BLaER1 treated with 17β-estradiol and CSF1 and Interleukin-3, amounts not matched to agents 10 nM and 100 nM (cell line): ENCODE data around the gene FRAS1.
A peak's percentile ranks its signal among the peaks of the same experiment; 100 is the strongest.
"Not testable (repeated sequence)": the region's sequence is repeated elsewhere in the genome, so short reads cannot be mapped to it uniquely, and the experiment has no call there.

ENCODE experiments used
- H3K27ac ChIP-seq, 11 experiments: shearing (Covaris generic); formaldehyde crosslinking; 2 replicates each; pipeline ENCODE4 v1.8.1; 2022
- H3K27me3 ChIP-seq, 11 experiments: shearing (Covaris generic); formaldehyde crosslinking; 2 replicates each; pipeline ENCODE4 v1.8.1; 2022
- H3K36me3 ChIP-seq, 11 experiments: shearing (Covaris generic); formaldehyde crosslinking; 2 replicates each; pipeline ENCODE4 v1.8.1; 2022
- H3K4me1 ChIP-seq, 10 experiments: shearing (Covaris generic); formaldehyde crosslinking; 2 replicates each; pipeline ENCODE4 v1.8.1; 2022
- H3K4me2 ChIP-seq, 11 experiments: shearing (Covaris generic); formaldehyde crosslinking; 2 replicates each; pipeline ENCODE4 v1.8.1; 2022
- H3K4me3 ChIP-seq, 10 experiments: shearing (Covaris generic); formaldehyde crosslinking; 2 replicates each; pipeline ENCODE4 v1.8.1; 2022
- H3K9ac ChIP-seq, 11 experiments: shearing (Covaris generic); formaldehyde crosslinking; 2 replicates each; pipeline ENCODE4 v1.8.1; 2022
- H3K9me3 ChIP-seq, 11 experiments: shearing (Covaris generic); formaldehyde crosslinking; replicated peaks in 1 of 11; 2 replicates each; pipeline ENCODE4 v1.8.1; 2022
- H4K20me1 ChIP-seq, 11 experiments: shearing (Covaris generic); formaldehyde crosslinking; 2 replicates each; pipeline ENCODE4 v1.8.1; 2022
- Cebpa-rat ChIP-seq, 11 experiments: shearing (Covaris generic); IDR thresholded peaks; 2 replicates each; pipeline ENCODE4 v1.8.1; 2022

The FRAS1 gene

DNA sequence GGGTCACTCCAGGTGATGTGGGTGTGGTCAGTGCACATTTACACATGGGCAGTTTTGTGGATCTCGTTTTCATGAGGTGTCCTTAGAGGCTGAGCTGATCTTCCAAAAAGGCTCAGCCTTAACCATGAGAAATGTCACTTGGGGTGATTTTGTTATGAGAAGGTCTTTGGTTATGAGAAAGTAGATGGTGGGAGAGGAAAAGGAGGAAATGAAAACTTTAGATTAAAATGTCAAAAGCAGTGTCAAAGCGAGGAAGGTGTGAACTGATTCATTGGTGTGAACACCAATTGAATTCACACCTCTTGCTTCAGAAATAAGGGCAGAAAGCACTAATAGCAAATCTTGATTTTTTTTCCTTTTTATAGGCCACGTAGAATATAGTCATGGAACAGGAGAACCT, 394.3 kb downstream of the FRAS1 start:
- no peak overlapping the region for H3K4me2 ChIP-seq
- no peaks in the 10 kb centered on the region for H4K20me1 ChIP-seq
- TF ChIP-seq Cebpa-rat (IDR thresholded peaks at IDR 0.05) = no peak
- no peaks in the 10 kb centered on the region for H3K9me3 ChIP-seq
- H3K4me1 ChIP-seq = no peaks in the 10 kb centered on the region
- H3K27ac ChIP-seq = no peak overlapping the region
- no peak overlapping the region for H3K9ac ChIP-seq
- H3K36me3 ChIP-seq = no peaks in the 10 kb centered on the region
- no peak overlapping the region for H3K4me3 ChIP-seq
- H3K27me3 ChIP-seq = no peaks in the 10 kb centered on the region

DNA sequence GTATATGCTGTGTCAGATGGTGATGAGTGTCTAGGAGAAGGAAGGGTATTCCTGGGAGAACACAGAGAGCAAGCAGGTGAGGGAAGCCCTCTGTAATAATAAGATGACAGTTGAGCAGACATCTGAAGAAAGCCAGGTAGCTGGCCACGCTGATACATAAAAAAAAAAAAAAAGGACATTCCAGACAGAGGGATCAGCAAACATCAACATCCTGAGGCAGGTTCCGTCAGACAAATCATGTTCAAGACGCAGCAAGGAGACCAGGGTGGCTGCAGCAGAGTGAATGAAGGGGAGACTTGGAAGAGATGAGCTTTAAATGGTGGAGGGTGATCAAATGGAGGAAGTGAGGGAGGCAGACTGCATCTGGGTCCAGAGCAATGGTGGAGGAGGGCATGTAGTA, 396.9 kb downstream of the FRAS1 start:
- no peak overlapping the region for H3K4me3 ChIP-seq
- no peaks in the 10 kb centered on the region for H3K4me1 ChIP-seq
- H4K20me1 ChIP-seq = no peaks in the 10 kb centered on the region
- no peaks in the 10 kb centered on the region for H3K27me3 ChIP-seq
- H3K27ac ChIP-seq = no peak overlapping the region
- H3K4me2 ChIP-seq = no peak overlapping the region
- no peak for TF ChIP-seq Cebpa-rat (IDR thresholded peaks at IDR 0.05)
- no peaks in the 10 kb centered on the region for H3K9me3 ChIP-seq
- H3K9ac ChIP-seq = no peak overlapping the region
- H3K36me3 ChIP-seq = no peaks in the 10 kb centered on the region

DNA sequence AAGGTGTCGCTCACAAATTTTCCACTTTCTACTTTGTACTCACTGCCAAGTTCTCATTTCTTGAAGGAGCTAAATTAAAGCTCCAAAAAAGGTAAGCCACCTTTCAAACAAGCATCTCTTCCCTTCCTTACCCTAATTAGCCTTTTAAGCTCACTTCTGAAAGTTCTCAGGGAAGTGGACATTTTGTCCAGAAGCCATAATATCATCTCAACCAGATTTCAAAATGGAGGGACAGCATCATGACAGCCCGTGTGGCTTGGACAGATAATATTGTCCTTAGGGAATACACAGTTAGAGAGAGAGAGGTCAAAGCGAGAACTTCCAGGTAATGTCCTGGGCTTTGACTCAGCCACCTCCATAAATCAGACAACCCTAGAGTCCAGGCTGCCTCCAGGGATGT, 400.6 kb downstream of the FRAS1 start:
- Histone ChIP-seq H3K27me3 (no peaks in the 10 kb centered on the region), H3K9me3 (no peaks in the 10 kb centered on the region), H3K4me1 (no peaks in the 10 kb centered on the region), H3K4me2 (no peak overlapping the region), H3K27ac (no peak overlapping the region), H4K20me1 (no peaks in the 10 kb centered on the region), H3K9ac (no peak overlapping the region), H3K4me3 (no peak overlapping the region), H3K36me3 (no peaks in the 10 kb centered on the region)
- no peak for TF ChIP-seq Cebpa-rat (IDR thresholded peaks at IDR 0.05)

GRCh38 chr4:78459327-78459726, 402.2 kb downstream of the FRAS1 start:
- H3K9ac ChIP-seq = no peak overlapping the region
- no peak overlapping the region for H3K27ac ChIP-seq
- no peaks in the 10 kb centered on the region for H3K9me3 ChIP-seq
- no peak overlapping the region for H3K4me3 ChIP-seq
- H3K27me3 ChIP-seq = no peaks in the 10 kb centered on the region
- no peak overlapping the region for H3K4me2 ChIP-seq
- no peaks in the 10 kb centered on the region for H3K36me3 ChIP-seq
- no peak for TF ChIP-seq Cebpa-rat (IDR thresholded peaks at IDR 0.05)
- no peaks in the 10 kb centered on the region for H4K20me1 ChIP-seq
- H3K4me1 ChIP-seq = no peaks in the 10 kb centered on the region

DNA sequence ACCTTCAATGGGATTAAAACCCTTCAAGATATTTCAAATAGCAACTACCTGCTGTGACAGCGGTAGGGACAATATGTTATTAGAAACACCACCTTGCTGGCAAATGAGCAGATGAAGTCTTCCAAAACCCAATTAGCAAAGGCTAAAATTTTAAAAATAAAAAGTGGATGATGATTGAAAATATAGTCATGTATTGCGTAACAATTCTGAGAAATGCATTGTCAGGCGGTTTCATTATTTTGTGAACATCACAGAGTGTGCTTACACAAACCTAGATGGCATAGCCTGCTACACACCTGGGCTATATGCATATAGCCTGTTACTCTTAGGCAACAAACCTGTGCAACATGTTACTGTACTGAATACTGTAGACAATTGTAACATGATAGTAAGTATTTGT, 403.2 kb downstream of the FRAS1 start:
- H3K36me3 ChIP-seq = no peaks in the 10 kb centered on the region
- H3K27ac ChIP-seq = no peak overlapping the region
- no peak overlapping the region for H3K4me3 ChIP-seq
- TF ChIP-seq Cebpa-rat (IDR thresholded peaks at IDR 0.05) = peak in 8 of 11 experiments; percentile 22 to 93 (median 84); a peak in 12 of 22 replicates
- no peaks in the 10 kb centered on the region for H3K9me3 ChIP-seq
- no peak overlapping the region for H3K4me2 ChIP-seq
- H3K4me1 ChIP-seq = no peaks in the 10 kb centered on the region
- no peaks in the 10 kb centered on the region for H3K27me3 ChIP-seq
- H3K9ac ChIP-seq = no peak overlapping the region
- H4K20me1 ChIP-seq = no peaks in the 10 kb centered on the region

GRCh38 chr4:78464265-78464664, 407.1 kb downstream of the FRAS1 start:
- no peaks in the 10 kb centered on the region for H3K4me1 ChIP-seq
- H3K27ac ChIP-seq = no peak overlapping the region
- H3K9me3 ChIP-seq = no peaks in the 10 kb centered on the region
- H3K4me2 ChIP-seq = no peak overlapping the region
- TF ChIP-seq Cebpa-rat (IDR thresholded peaks at IDR 0.05) = no peak
- no peaks in the 10 kb centered on the region for H3K27me3 ChIP-seq
- H3K36me3 ChIP-seq = no peaks in the 10 kb centered on the region
- H4K20me1 ChIP-seq = no peaks in the 10 kb centered on the region
- H3K4me3 ChIP-seq = no peak overlapping the region
- H3K9ac ChIP-seq = no peak overlapping the region

GRCh38 chr4:78467223-78467622, 410.1 kb downstream of the FRAS1 start:
- not testable (repeated sequence) for H3K9me3 ChIP-seq, H3K4me2 ChIP-seq, H3K9ac ChIP-seq, H3K27me3 ChIP-seq, H3K4me1 ChIP-seq, H3K27ac ChIP-seq, H4K20me1 ChIP-seq, H3K4me3 ChIP-seq, H3K36me3 ChIP-seq

- H4K20me1 ChIP-seq = no peaks in the 10 kb centered on the region
- H3K36me3 ChIP-seq = no peaks in the 10 kb centered on the region
- no peaks in the 10 kb centered on the region for H3K9me3 ChIP-seq
- H3K4me2 ChIP-seq = no peak overlapping the region
- no peak overlapping the region for H3K27ac ChIP-seq
- no peak overlapping the region for H3K4me3 ChIP-seq
- no peaks in the 10 kb centered on the region for H3K4me1 ChIP-seq
- no peaks in the 10 kb centered on the region for H3K27me3 ChIP-seq
- H3K9ac ChIP-seq = no peak overlapping the region
- no peak for TF ChIP-seq Cebpa-rat (IDR thresholded peaks at IDR 0.05)
Observed at GRCh38 chr4:78468272-78468671, 411.1 kb downstream of the FRAS1 start.

- peaks cover 0 to 16% (median 9%) of the 10 kb centered on the region in 10 experiments; a peak in 11 of 20 replicates for H3K4me1 ChIP-seq
- no peak overlapping the region for H3K4me3 ChIP-seq
- H3K9me3 ChIP-seq = no peaks in the 10 kb centered on the region
- H3K36me3 ChIP-seq = no peaks in the 10 kb centered on the region
- H3K27me3 ChIP-seq = no peaks in the 10 kb centered on the region
- H3K9ac ChIP-seq = no peak overlapping the region
- H3K27ac ChIP-seq = no peak overlapping the region
- no peak for TF ChIP-seq Cebpa-rat (IDR thresholded peaks at IDR 0.05)
- no peaks in the 10 kb centered on the region for H4K20me1 ChIP-seq
- no peak overlapping the region for H3K4me2 ChIP-seq
Observed at GRCh38 chr4:78476108-78476704, 419.1 kb downstream of the FRAS1 start.

DNA sequence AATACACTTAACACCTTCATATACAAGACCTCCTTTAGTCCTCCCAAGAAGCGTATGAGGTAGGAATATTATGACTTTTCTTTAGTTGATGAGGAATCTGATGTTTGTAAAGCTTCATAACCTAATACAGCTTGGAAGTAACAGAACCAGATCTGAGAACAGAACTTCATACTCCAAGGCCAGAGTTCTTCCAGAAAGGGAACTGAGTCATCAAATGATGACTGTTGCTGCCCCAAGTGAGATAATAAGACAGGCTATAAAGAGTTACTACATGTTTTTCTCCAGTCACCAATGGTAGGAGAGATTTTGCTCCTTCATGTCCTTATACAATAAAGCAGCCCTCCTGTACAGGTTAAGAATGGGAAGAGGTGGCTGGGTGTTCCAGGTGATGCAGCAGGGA, 420.2 kb downstream of the FRAS1 start:
- H3K9me3 ChIP-seq = no peaks in the 10 kb centered on the region
- H3K9ac ChIP-seq = no peak overlapping the region
- TF ChIP-seq Cebpa-rat (IDR thresholded peaks at IDR 0.05) = no peak
- H3K4me3 ChIP-seq = no peak overlapping the region
- H4K20me1 ChIP-seq = no peaks in the 10 kb centered on the region
- no peak overlapping the region for H3K4me2 ChIP-seq
- H3K27me3 ChIP-seq = no peaks in the 10 kb centered on the region
- no peak overlapping the region for H3K27ac ChIP-seq
- peaks cover 0 to 16% (median 9%) of the 10 kb centered on the region in 10 experiments; a peak in 11 of 20 replicates for H3K4me1 ChIP-seq
- H3K36me3 ChIP-seq = no peaks in the 10 kb centered on the region
